Measurements from ENCODE around the gene LMTK2. TPM values are rescaled to one million over a fixed set of nuclear protein-coding genes. Genes with fewer than 3 reads are reported as not detected.

Gene LMTK2
- total RNA-seq, 1 experiment from 2014 or later = 26.8 TPM

DNA sequence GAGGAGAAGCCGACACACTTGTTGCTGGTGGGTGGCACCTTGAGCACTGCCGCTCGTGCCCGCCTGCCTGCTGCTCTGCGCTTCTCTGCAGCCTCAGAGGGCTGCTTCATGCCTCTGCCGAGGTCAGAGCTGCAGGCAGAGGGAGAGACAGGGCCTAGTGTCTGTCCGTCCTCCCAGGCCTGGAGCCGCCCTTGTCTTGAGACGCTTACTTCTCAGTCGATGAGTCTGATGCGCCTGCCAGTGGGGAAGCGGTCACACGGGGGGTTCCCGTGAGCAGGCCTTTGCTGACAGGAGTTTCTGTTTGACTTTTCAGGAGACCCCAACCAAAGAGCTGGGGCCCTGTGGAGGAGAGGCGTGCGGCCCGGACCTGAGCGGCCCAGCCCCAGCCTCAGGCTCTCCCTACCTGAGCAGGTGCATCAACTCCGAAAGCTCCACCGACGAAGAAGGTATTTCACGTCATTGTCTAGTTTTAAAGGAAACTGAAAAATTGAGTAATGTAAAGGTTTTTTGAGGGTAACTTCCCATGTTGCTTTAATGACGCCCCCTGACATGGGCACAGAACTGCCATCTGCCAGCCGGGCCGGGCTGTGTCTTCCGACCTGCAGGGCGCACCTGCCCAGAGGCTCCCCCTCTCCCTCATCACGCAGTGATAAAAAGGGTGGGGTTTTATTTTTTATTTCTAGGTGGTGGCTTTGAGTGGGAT lies 96.8 kb downstream of the LMTK2 start:
- DNase-seq (ENCODE audit: low spot score) = no peak

DNA sequence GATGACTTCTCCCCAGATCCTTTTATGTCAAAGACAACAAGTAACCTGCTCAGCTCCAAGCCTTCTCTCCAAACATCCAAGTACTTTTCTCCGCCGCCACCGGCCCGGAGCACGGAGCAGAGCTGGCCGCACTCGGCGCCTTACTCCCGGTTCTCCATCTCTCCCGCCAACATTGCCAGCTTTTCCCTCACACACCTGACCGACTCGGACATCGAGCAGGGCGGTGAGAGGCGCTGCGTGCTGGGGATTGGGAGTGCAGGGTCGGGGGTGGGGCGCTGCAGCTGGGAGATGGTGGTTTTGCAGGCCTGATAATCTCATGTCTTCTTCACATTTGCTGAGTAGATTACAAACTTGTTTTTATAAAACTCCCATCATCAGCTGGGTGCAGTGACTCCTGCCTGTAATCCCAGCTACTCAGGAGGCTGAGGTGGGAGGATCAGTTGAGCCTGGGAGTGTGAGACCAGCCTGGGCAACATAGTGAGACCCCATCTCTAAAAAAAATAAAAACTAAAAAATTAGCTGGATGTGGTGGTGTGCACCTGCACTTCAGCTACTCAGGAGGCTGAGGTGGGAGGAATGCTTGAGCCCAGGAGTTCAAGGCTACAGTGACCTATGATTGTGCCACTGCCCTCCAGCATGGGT lies 97.4 kb downstream of the LMTK2 start:
- no peak for DNase-seq (ENCODE audit: low spot score)

DNA sequence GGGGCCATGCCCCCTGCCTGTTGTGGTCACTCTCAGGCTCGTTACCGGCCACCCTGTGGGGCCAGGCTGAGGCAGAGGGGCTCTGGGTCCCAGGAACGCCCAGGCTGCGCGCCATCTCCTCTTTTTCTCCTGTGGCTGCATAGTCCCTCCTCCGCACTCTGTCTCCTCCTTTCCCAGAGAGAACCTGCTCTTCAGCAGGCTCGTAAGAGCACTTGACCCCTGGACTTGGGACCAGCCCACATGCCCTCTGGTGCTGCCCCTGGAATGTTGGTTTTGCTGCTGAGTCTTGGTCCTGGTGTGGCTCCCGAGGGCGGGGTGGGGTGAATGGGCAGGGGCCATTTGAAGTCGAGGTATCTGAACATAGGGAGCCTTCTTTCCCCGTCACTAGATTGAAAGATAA lies 98.0 kb downstream of the LMTK2 start:
- no peak for DNase-seq (ENCODE audit: low spot score)

DNA sequence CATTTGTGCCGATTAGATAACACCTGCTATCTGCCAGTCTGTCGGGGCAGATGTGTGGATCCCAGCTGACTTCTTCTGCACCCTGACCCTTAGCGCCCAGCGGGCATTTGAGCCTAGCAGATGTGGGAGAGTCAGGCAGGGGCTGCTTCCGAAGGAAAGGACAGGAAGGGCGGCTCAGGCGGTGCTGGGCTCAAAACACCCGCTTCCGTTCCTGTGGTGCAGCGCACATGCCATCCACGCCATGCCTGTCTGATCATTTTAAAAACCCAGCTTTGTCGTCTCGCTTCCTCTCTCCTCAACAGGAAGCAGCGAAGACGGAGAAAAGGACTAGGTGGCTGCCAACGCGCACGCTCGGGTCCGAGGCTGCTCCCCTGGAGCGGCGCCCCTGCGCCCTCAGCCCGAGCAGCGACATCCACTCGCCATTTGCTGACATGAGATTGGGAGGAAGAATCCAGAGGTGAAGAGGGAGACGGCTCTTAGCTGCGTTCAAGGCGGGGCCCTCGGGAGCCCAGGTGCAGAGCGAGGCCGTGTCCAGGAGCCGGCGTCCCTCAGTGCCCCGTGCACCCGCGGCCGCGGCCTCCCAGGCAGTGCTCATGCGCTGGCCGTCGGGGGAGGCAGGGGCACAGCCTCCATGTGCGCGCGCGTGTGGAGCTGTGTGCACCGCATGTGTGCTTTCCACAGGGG lies 98.6 kb downstream of the LMTK2 start:
- no peak for DNase-seq (ENCODE audit: low spot score)

DNA sequence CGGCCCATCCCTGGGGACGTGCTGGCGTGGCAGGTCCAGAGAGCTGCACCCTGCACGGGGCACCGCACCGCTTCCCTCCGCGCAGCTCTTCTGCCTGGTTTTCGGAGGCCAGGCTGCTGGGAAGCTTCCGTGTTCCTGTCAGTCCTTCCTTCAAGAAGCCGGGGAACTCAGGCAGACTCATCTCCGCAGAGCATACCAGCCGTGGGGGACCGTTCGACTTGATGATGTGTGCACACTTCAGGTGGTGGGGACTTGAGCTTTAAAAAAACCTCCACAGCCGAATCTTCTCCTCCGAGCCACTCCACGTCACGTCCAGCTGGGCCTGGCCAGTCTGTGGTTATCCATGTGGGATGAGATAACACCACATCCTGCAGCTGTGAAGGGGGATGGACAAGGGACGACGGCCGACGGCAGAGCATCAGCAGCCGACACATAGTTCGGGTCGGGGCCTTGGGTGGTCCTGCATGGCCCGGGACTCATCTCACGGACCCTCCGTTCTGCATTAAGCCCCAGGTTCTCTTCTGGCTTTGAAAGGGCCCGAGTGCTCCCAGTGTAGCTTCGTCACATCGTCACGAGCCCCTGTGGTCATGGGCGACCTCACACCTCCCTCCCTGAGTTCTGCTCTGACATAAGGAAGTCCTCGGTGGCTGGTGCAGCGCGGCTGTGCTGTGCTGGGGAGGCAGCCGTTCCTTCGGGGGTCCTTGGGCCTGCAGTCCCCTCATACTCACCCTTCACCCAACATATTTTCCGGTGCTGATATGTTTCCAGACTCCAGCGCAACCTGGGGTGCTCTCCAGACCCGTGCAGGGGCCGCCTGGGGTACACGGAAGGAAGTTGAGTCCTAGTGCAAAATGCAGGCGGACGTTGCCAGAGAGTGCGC lies 100.0 kb downstream of the LMTK2 start:
- no peak for DNase-seq (ENCODE audit: low spot score)

DNA sequence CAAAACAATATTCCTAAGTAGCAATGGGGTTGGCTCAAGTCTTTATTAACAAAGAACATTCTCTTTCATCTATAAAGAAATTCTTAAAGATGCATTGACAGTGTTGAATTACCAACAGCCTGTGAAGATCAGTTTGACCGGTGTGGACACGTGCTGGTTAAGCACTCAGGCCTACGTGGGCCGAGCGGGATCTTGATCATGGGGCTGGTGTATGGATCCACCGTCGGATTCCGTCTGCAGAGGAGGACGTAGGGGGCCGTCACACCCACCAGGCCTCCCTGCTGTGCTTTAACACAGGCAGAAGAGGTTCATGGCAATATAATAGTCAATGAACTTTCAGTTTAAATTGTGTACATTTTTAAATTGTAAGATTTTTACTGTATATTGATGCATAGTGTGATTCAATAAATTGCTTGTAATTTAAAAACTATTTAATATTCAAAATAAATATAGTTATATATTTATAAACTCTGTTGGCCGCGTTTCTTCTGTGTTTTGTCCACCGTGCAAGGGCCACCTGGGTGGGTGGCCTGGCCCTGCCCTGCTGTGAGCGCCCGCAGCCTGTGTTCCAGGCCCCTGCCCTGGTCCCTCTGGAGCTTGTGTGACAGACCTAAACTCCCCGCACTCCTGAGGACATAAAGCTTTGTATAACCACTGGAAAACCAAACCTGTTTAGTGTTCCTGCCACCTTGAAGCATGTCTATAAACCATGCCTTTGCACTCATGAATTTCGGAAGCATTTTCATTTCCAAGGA lies 102.7 kb downstream of the LMTK2 start:
- no peak for DNase-seq (ENCODE audit: low spot score)

DNA sequence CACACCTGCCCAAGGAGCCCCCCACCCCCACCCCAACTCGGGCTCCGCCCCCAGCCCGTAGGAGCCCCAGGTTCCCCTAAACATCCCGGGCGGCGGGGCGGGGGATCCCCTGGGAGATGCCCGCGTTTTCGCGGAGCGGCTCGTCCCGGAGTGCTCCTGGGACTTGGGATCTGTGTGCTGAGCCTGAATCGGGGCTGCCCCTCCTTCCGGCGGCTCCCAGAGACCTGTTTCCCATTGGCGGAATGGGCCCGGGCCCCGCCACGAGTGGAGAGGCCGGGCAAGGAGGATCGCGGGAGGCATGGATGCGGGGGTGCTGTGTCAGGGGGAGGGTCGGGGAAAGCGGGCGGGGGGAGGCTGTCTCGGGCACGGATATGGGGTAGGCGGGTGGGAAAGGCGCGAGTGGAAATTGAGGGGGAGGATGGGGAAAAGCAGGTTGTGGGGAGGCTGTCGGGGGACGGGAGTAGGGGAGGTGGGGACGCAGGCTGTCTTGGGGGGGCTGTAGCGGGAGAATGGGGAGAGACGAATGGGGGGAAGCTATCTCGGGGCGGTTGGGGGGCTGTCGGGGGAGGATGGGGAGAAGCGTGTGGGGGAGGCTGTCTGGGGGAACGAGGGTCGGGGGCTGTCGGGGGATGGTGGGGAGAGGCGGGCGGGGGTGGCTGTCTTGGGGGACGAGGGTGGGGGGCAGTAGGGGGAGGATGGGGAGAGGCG lies 104.0 kb downstream of the LMTK2 start:
- peak; percentile 36 for DNase-seq (ENCODE audit: low spot score)

DNA sequence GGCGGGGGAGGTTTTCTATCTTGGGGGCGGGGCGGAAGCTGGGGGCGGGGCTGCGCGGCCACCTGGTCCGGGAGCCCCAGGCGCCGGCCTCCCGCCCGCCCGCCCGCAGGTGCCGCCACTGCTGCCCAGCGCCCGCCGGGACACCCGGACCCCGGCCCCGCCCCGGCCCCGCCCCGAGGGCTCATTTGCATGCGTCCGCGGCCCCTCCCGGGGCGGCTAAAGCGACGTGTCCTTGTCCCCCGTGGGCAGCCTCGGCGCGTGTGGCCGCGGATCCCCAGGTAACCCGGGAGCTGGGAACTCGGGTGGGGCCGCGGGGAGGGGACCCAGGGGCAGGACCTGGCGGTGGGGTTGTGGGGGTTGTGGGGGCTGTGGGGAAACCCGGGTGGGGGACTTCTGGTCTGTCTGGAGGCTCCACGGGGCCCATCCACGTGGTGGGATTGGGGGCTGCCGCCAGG lies 104.6 kb downstream of the LMTK2 start, which contains the start of gene BHLHA15:
TSS of gene BHLHA15 (plus strand) at position 219 of the 455 bp plus-strand sequence. CDS start 871 bp downstream, outside the sequence.
- peak; percentile 51 for DNase-seq (ENCODE audit: low spot score)

DNA sequence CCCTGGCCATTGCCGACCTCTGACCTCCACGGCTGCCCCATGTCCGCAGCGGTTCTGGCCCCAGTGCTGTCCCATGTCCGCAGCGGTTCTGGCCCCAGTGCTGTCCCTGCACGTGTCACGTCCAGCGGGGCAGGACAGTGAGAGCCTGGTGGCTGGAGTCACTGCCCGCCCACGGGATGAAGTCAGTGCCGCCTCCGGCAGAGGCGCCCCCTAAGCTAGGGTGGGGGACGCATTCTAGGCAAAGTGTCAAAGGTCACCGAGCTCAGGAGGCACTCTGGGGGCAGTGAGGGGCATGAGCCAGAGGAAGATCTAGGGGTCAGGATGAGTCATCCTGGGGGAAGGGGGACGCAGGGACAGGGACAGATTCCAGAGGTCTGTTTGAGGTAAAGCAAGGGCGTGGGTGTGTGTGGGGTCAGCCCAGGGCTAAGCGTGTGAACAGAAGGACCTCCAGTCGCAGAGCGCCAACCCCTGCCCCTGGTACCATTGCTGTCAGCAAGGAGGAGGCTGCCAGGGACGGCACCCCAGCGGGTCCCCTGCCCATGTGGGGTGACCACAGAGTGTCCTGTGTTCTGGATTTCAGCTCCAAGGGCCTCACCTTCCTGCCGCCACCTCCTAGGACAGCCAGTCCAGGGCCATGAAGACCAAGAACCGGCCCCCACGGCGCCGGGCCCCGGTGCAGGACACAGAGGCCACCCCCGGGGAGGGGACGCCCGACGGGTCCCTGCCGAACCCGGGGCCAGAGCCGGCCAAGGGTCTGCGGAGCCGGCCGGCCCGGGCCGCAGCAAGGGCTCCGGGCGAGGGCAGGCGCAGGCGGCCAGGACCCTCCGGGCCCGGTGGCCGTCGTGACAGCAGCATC lies 105.2 kb downstream of the LMTK2 start:
- no peak for DNase-seq (ENCODE audit: low spot score)

DNA sequence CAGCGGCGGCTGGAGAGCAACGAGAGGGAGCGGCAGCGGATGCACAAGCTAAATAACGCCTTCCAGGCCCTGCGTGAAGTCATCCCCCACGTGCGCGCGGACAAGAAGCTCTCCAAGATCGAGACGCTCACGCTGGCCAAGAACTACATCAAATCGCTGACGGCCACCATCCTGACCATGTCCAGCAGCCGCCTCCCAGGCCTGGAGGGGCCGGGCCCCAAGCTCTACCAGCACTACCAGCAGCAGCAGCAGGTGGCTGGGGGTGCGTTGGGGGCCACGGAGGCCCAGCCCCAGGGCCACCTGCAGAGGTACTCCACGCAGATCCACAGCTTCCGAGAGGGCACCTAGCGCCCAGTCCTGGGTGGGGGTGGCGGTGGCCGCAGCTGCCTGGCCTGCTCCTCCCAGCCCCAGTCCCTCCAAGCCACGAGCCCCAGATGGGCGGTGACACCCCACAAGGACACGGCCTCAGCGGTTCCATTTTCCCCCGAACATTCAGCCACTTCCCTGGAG lies 105.9 kb downstream of the LMTK2 start:
- no peak for DNase-seq (ENCODE audit: low spot score)

DNA sequence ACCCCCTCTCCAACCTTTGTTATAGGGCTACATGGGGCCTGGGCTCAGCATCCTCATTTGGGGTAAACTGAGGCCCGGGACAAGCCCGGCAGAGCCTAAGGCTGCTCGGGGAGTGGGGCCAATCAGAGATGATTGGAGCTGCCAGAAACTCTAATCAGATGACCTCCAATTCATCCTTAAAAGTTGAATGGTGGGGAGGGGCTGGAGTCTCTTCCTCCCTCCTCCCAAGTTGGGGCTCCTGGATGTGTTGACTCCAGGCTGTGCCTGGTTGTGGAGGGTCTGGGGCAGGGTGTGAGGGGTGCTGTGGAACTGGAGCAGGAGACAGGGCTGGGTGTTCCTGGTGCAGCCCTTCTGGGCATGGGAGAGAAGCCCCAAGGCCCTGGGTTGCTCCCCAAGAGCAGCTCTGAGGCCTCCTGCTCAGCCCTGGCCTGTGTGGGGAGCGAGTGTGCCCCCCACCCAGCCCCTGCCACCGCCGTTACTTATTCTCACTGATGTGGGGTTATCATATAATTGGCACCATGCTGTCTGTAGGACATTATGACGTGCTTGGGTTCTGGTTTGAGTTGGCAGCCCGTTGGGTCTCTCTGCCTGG lies 106.7 kb downstream of the LMTK2 start:
- DNase-seq (ENCODE audit: low spot score) = no peak

DNA sequence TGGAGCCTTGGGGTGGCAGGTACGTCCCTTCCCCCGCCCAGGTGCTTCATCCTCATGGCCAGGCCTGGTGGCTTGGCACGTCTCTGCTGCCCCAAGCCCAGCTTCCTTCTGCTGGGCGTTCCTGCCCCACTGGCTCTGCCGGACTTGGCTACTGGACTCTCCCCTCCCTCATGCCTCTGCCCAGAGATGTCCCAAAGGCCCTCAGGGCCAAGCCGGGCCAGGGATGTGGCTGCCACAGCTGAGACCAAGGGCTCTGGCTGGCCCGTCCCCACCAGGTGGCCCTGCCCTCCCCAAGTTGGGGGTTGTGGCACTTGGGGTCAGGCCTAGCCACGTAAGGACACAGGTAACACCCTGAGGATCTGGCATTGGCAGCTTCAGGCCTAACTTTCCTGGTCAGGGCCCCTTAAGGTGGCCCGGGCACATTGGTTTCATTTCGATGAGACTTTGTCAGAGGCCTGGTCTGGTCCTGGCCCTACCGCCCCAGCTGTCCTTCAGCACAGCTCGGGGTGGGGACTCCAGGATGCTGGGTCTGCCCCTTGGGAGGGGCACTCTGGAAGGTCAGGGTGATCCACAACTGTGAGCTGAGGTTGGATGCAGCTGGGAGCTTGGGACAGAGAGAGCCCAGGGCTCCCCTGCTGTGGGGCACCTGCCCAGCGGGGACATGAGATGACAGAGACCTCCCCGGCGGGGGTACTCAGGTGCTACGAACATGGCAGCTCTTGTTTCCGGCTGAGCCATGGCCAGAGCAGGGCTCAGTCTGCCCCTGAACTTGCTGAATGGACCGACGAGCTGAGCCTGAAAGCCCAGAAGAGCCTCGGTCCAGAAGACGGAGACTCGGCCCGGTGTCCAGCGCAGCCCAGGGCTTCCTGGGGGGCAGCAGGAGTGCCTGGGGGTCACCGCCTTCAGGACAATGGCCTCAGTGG lies 107.5 kb downstream of the LMTK2 start:
- DNase-seq (ENCODE audit: low spot score) = no peak

DNA sequence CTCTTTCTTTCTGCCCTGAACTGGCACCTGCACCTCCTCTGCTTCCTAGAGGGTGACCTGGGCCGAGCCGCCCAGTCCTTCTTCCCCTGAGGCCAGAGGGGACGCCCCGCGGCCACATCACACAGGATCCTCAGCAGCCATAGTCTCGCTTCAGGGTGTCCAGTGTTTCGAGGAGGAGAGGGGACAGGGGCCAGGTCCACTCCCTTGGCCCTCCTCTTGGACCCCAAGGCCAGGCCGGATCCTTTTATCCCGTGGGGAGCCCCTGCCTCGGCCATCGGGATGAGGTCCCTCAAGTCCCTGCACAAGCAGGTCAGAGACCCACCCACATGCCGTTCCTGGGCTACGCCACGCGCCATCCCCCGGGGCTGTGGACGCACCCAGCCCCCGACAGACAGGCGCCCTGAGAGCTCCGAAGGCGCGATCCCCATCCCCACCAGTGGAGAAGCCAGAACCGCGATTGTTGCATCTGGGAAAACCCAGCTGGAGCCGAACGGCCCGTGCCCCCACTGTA lies 108.2 kb downstream of the LMTK2 start:
- DNase-seq (ENCODE audit: low spot score) = no peak

DNA sequence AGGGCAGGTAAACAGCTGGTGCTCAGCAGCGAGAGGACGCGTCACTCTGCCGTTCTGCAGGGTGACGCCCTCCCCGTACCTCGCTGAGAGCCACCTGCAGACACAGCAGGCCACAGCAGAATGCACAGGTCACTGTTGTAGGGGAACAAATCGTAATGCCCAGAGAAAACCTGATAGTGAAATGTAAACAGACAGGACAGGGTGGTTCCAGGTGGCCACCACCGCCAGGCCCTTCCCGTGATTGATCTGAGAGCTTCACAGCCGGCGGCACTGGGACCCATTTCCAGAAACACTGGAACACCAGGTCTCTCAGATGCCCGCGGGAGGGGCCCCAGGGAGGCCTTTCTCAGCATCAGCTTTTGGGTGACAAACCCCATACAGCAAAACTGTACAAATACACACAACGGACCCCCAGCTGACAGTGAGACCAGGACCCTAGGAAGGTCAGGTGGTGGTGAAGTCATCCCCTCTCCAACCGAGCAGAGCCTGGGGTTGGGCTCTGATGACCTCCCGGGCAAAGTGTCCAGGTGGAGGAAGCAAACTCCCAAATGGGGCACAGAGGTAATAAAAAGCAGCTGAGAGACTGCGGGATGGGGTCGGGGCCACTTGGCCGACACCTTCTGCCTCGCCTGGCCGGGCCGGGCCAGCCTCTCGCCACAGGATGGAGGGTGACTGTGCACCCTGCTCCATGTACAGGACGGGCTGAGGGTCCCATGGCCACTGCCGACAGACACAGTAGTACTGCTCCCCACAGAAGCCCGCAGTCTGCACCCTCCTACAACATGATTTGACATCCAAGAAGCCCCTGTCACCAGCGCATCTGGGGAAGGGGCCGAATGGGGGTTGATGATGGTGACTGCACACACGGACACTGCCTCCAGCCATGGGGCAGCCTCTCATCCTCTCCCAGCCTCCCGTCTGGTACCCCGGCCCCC lies 109.2 kb downstream of the LMTK2 start:
- DNase-seq (ENCODE audit: low spot score) = peak; percentile 37

DNA sequence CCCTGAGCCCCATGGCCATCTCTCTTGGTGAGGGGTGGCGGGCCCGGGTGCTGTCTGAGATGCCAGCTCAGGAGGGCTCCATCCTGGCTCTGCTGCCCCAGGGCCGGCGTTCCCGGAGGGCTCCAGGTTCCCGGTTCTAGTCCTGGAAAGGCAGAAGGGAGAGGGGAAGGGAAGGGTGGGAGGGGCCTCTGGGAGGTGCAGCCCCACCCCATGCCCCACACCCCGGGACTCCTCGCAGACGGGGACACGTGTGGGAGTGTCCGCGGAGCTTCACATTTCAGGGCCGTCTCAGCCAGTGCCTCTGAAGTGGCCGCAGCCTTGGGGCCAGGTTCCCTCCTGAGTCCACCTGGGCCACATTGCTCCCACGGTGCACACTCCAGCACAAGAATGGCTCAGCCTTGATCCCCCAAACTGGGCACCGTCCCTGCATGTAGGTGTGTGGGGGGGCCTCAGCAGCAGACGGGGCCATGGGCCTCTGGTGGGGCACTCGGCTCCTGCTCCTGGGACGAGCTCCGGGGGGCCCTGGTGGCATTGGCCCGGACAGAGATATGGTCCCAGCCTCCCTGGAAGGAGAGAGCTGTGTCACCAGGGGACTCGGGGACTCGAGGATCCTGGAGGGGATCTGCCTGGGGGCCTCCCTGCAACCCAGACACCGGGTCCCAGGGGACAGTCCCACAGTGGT lies 110.4 kb downstream of the LMTK2 start:
- no peak for DNase-seq (ENCODE audit: low spot score)

All from HT-29 (cell line).